Measurements from ENCODE around the gene TRPM5. TPM values are rescaled to one million over a fixed set of nuclear protein-coding genes. Genes with fewer than 3 reads are reported as not detected.

Gene TRPM5
- total and polyA plus RNA-seq, 8 donors: 0.15 to 11.6 (median 0.45) TPM; not detected in 1

- H3K4me1 ChIP-seq: peaks cover 46 to 64% (median 61%) of the 10 kb centered on the region in 4 donors
- no peaks in the 10 kb centered on the region for H3K36me3 ChIP-seq
- WGBS, 5 donors: 43 to 66% (median 61%) methylated on average over 6 to 13 of the region's 13 CpGs
- intact Hi-C loops (cut with DNase I; ENCODE audit: low total_unique reads): no loop called here
- H3K4me3 ChIP-seq: no peak overlapping the region
- H3K9me3 ChIP-seq: no peaks in the 10 kb centered on the region
- no peaks in the 10 kb centered on the region for H3K27me3 ChIP-seq
- H3K27ac ChIP-seq: peak overlapping the region; percentile 85 to 93 (median 89)
- TF ChIP-seq EP300 (IDR thresholded peaks at IDR 0.05) (no peak), POLR2A (IDR thresholded peaks at IDR 0.05) (no peak), CTCF (IDR thresholded peaks at IDR 0.05) (no peak), POLR2AphosphoS5 (IDR thresholded peaks at IDR 0.05) (no peak)
- no peak for DNase-seq
These were observed 15.7 kb upstream of the TRPM5 start for GRCh38 chr11:2459796-2460531.

DNA sequence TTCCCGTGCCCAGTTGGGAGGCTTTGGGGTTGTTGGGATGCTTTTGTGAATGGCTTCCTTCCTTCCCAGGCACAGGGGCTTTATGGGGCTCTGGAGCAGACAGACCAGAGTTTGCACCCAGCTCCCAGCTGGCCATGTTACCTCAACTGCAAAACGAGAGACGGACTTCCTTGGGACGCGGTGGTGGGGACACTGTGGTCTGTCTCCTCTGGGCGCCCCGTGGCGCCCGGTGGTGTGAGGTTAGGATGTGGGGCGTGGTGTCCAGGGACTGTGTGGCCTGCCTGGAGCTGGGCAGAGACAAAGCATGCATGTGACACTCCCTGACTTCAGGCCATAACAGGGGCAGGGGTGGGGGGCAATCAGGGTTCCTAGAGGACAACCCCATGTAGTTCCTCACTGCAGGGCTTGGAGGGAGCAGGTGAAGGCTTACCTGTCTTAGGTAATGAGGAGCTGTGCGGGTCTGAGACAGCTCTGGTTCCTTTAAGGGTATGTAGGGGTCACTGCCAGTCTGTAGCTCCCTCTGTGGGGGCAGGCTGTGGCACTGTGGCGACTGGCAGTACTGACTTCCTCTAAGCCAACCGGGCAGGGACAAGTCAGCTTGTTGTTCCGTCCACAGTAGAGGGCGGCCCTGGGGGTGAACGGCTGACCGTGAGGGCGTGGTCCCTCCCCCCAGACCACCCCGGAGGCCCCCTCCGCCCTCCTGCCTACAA, 14.9 kb upstream of the TRPM5 start:
- Histone ChIP-seq H3K27me3 (no peaks in the 10 kb centered on the region), H3K36me3 (no peaks in the 10 kb centered on the region), H3K4me3 (no peak overlapping the region), H3K4me1 (peaks cover 40 to 56% (median 53%) of the 10 kb centered on the region in 4 donors), H3K9me3 (no peaks in the 10 kb centered on the region), H3K27ac (peak overlapping the region; percentile 85 to 93 (median 89))
- intact Hi-C loops (cut with DNase I; ENCODE audit: low total_unique reads): no loop called here
- peak in 1 of 2 donors; percentile 49 for DNase-seq
- TF ChIP-seq CTCF (IDR thresholded peaks at IDR 0.05): peak in 1 of 7 experiments; percentile 13
- no peak for TF ChIP-seq POLR2A (IDR thresholded peaks at IDR 0.05)
- TF ChIP-seq POLR2AphosphoS5 (IDR thresholded peaks at IDR 0.05): no peak
- WGBS, 5 donors: 51 to 68% (median 52%) methylated on average over 17 to 20 of the region's 20 CpGs

- Histone ChIP-seq H3K27ac (peak overlapping the region in 3 of 5 donors; percentile 87 to 92 (median 89)), H3K9me3 (no peaks in the 10 kb centered on the region), H3K4me1 (peaks cover 40 to 47% (median 46%) of the 10 kb centered on the region in 4 donors), H3K4me3 (no peak overlapping the region), H3K27me3 (no peaks in the 10 kb centered on the region), H3K36me3 (no peaks in the 10 kb centered on the region)
- 84 to 94% (median 91%) methylated on average over 11 to 13 of the region's 13 CpGs for WGBS, 5 donors
- intact Hi-C loops (cut with DNase I; ENCODE audit: low total_unique reads): no loop called here
- no peak for DNase-seq
- TF ChIP-seq POLR2A (IDR thresholded peaks at IDR 0.05): no peak
- TF ChIP-seq POLR2AphosphoS5 (IDR thresholded peaks at IDR 0.05): no peak
- no peak for TF ChIP-seq EP300 (IDR thresholded peaks at IDR 0.05)
- no peak for TF ChIP-seq CTCF (IDR thresholded peaks at IDR 0.05)
These were observed 14.0 kb upstream of the TRPM5 start for GRCh38 chr11:2458321-2458720.

DNA sequence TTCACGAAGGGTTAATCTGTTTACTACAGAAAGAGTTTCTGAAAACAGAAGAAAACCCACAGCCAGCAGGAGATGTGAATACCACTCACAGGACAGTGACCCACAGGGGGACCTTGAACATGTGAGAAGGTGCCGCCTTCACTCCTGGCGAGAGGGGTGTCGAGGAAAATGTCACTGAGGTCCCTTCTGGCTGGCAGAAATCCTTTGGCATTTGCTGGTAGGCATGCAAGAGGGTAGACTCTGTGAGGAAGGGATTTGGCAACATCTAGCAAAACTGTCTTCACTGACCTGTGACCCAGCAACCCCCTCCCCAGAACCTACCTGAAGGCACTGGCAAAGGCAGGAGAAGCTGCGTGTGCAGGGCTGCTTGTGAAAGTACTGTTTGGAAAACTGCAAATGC, 9.1 kb upstream of the TRPM5 start:
- TF ChIP-seq CTCF (IDR thresholded peaks at IDR 0.05) (no peak), POLR2AphosphoS5 (IDR thresholded peaks at IDR 0.05) (no peak), EP300 (IDR thresholded peaks at IDR 0.05) (no peak), POLR2A (IDR thresholded peaks at IDR 0.05) (no peak)
- WGBS, 5 donors: 93 to 97% (median 96%) methylated on average over 5 of the region's 5 CpGs
- intact Hi-C loops (cut with DNase I; ENCODE audit: low total_unique reads): no loop called here

More for the DNA sequence above, 9.1 kb upstream of the TRPM5 start:
- Histone ChIP-seq H3K4me1 (peaks cover 0 to 2% (median under 1%) of the 10 kb centered on the region in 4 donors), H3K36me3 (no peaks in the 10 kb centered on the region), H3K4me3 (no peak overlapping the region), H3K27ac (no peak overlapping the region), H3K9me3 (no peaks in the 10 kb centered on the region), H3K27me3 (peaks cover 0 to 38% (median 0%) of the 10 kb centered on the region in 3 donors)
- DNase-seq: no peak

Data from stomach (tissue), 9 donors.